Sigmoid colon (tissue), 7 donors: ENCODE data around the gene GTF3C1. TPM values are rescaled to one million over a fixed set of nuclear protein-coding genes. Genes with fewer than 3 reads are reported as not detected.

Experiments
- DNase-seq: peaks from one replicate; pipeline ENCODE4 v3.0.0-alpha.2; 2019
- H3K27ac ChIP-seq, 4 donors: fragments of 200-600 bp; sonication (generic); one replicate each; pipeline ENCODE4 v1.5.1; 2016 to 2019; ENCODE audit warnings: mild to moderate bottlenecking in 1 of 4
- H3K27me3 ChIP-seq, 3 donors: fragments of 200-600 bp; sonication (generic); one replicate each; pipeline ENCODE4 v1.5.1; 2019; ENCODE audit warnings: mild to moderate bottlenecking in 1 of 3
- H3K36me3 ChIP-seq, 4 donors: fragments of 200-600 bp; sonication (generic); one replicate each; pipeline ENCODE4 v1.5.1; 2016 to 2019
- H3K4me1 ChIP-seq, 4 donors: fragments of 200-600 bp; sonication (generic); one replicate each; pipeline ENCODE4 v1.5.1; 2017 to 2019
- H3K4me3 ChIP-seq, 4 donors: fragments of 200-600 bp; sonication (generic); one replicate each; pipeline ENCODE4 v1.5.1; 2017 to 2019; ENCODE audit warnings: mild to moderate bottlenecking in 2 of 4, moderate library complexity in 1 of 4
- H3K9me3 ChIP-seq, 4 donors: fragments of 200-600 bp in 3 of 4; sonication (generic) in 3 of 4; one replicate each; pipeline versions ENCODE4 v1.5.1 to v1.6.1; 2013 to 2019
- EP300 ChIP-seq, 4 donors: sonication (generic); formaldehyde crosslinking; IDR thresholded peaks; one replicate each; pipeline ENCODE4 v1.6.1; 2017; ENCODE audit warnings: antibody characterized with exemption in 4 of 4
- POLR2A ChIP-seq, 2 donors: fragments of 450-650 bp; IDR thresholded peaks; one replicate each; pipeline ENCODE4 v1.6.1; 2016; ENCODE audit warnings: antibody characterized with exemption in 2 of 2, mild to moderate bottlenecking in 2 of 2, moderate library complexity in 2 of 2
- POLR2AphosphoS5 ChIP-seq, 4 donors: sonication (generic); formaldehyde crosslinking; IDR thresholded peaks; one replicate each; pipeline ENCODE4 v1.6.1; 2017; ENCODE audit warnings: antibody characterized with exemption in 4 of 4
- WGBS, 2 donors: extraction: QIAGEN DNeasy Blood & Tissue Kit; methylation state at CpG; one replicate each; pipeline ENCODE4 v1.1.7; 2013; 5-methylcytosine and 5-hydroxymethylcytosine counted together
- intact Hi-C: fragments of 100-400 bp; cut with DNase I; formaldehyde crosslinking; loops from one replicate; pipeline ENCODE4 v1.15.1; 2023
- polyA plus RNA-seq, 3 donors: library from polyadenylated mRNA; stranded (reverse); fragments of 200-250 nt; gene quantifications; one replicate each; pipeline ENCODE4 v1.2.3, GENCODE V29; 2013
- total RNA-seq, 4 donors: library from RNA; depleted of rRNA; stranded (reverse); fragments of >200 nt; gene quantifications; one replicate each; pipeline ENCODE4 v1.1.0, GENCODE V29; 2016
- TF ChIP-seq, protein P1 (sequence below), 4 experiments: fragments of 450-650 bp in 3 of 4; fragments of 200-600 bp in 1 of 4; IDR thresholded peaks; one replicate each; pipeline ENCODE4 v1.5.1; 2016 to 2019; ENCODE audit warnings: antibody characterized with exemption in 4 of 4, mild to moderate bottlenecking in 3 of 4, moderate library complexity in 2 of 4
- donor health status: healthy with polysubstance abuse.
- donor health status: Bipolar disorder and iron deficiency.
- donor health status: healthy.

Gene GTF3C1
- total and polyA plus RNA-seq, 7 donors, result 9.0 to 74.2 (median 37.5) TPM

DNA sequence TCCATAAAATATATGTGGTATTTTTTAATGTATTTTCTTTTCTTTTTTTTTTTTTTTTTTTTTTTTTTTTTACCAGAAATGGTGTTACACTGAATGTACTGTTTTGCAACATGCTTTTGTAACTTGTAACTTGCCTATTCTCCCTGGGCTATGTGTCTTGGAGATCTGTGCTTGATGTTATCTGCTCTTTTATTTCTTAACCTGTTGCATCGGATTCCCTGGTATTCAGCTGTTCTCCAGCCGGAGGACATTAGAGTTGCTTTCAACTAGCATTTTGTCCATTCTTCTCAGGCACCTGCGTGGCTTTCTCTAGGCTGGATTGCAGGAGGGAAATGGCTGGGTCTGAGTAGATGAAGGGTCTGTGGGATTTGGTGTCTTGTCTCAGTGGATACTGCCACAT is 47.6 kb upstream of the GTF3C1 start:
- intact Hi-C loops, result no loop called here
- no peaks in the 10 kb centered on the region for H3K4me1 ChIP-seq
- H3K4me3 ChIP-seq, result no peak overlapping the region
- 94 to 95% methylated on average over 3 of the region's 3 CpGs for WGBS, 2 donors
- H3K9me3 ChIP-seq, result no peaks in the 10 kb centered on the region
- peaks cover 0 to 3% (median 0%) of the 10 kb centered on the region in 4 donors for H3K36me3 ChIP-seq
- DNase-seq, result no peak
- no peaks in the 10 kb centered on the region for H3K27me3 ChIP-seq
- H3K27ac ChIP-seq, result no peak overlapping the region
- TF ChIP-seq, protein P1, sequence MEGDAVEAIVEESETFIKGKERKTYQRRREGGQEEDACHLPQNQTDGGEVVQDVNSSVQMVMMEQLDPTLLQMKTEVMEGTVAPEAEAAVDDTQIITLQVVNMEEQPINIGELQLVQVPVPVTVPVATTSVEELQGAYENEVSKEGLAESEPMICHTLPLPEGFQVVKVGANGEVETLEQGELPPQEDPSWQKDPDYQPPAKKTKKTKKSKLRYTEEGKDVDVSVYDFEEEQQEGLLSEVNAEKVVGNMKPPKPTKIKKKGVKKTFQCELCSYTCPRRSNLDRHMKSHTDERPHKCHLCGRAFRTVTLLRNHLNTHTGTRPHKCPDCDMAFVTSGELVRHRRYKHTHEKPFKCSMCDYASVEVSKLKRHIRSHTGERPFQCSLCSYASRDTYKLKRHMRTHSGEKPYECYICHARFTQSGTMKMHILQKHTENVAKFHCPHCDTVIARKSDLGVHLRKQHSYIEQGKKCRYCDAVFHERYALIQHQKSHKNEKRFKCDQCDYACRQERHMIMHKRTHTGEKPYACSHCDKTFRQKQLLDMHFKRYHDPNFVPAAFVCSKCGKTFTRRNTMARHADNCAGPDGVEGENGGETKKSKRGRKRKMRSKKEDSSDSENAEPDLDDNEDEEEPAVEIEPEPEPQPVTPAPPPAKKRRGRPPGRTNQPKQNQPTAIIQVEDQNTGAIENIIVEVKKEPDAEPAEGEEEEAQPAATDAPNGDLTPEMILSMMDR (IDR thresholded peaks at IDR 0.05), result no peak
- no peak for TF ChIP-seq EP300 (IDR thresholded peaks at IDR 0.05)
- no peak for TF ChIP-seq POLR2AphosphoS5 (IDR thresholded peaks at IDR 0.05)
- TF ChIP-seq POLR2A (IDR thresholded peaks at IDR 0.05), result no peak

DNA sequence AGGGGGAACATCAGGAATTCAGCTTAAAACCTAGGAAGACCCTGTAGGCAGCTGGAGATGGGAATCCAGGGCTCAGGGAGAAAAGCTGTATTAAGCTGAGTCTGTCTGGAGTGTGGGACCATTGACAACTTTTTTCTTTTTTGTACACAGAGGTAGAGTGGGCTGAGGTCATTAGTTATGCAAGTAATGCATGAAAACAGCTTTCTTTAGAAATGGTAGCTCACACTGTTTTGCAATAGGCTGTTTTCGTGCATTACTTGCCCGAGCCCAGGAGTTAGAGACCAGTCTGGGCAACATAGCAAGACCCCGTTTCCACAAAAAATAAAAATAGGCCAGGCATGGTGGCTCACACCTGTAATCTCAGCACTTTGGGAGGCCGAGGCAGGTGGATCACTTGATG is 46.7 kb upstream of the GTF3C1 start:
- DNase-seq, result no peak
- WGBS, 2 donors, result 93 to 95% methylated on average over 4 of the region's 4 CpGs
- H3K36me3 ChIP-seq, result peaks cover 0 to 3% (median 0%) of the 10 kb centered on the region in 4 donors
- H3K4me3 ChIP-seq, result no peak overlapping the region
- H3K9me3 ChIP-seq, result no peaks in the 10 kb centered on the region
- H3K27ac ChIP-seq, result no peak overlapping the region
- no peaks in the 10 kb centered on the region for H3K27me3 ChIP-seq
- TF ChIP-seq, protein P1 (IDR thresholded peaks at IDR 0.05), result no peak
- TF ChIP-seq EP300 (IDR thresholded peaks at IDR 0.05), result no peak
- TF ChIP-seq POLR2A (IDR thresholded peaks at IDR 0.05), result no peak
- TF ChIP-seq POLR2AphosphoS5 (IDR thresholded peaks at IDR 0.05), result no peak
- no peaks in the 10 kb centered on the region for H3K4me1 ChIP-seq
- intact Hi-C loops, result no loop called here

DNA sequence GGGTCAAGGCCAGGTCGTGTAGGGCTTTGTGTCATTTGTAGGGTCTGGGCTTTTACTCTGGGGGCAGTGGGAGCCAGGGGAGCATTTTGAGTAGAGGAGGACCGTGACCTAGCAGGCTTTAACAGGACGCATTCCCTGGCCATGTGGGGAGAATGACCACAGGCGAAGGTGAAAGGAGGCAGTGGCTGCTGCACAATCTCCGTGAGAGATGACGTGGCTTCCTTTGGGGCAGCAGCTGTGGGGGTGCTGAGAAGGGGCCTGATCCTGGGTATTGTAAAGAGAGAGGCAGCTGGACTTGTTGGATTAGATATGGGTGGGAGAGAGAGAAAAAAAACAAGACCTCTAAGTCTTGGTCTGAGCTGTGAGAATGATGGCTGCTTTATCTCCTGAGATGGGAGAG is 46.3 kb upstream of the GTF3C1 start:
- no peak for DNase-seq
- Histone ChIP-seq H3K4me3 (no peak overlapping the region), H3K27me3 (no peaks in the 10 kb centered on the region), H3K36me3 (peaks cover 0 to 3% (median 0%) of the 10 kb centered on the region in 4 donors), H3K27ac (no peak overlapping the region), H3K4me1 (no peaks in the 10 kb centered on the region), H3K9me3 (no peaks in the 10 kb centered on the region)
- intact Hi-C loops, result no loop called here
- TF ChIP-seq POLR2AphosphoS5 (IDR thresholded peaks at IDR 0.05) (no peak), POLR2A (IDR thresholded peaks at IDR 0.05) (no peak), EP300 (IDR thresholded peaks at IDR 0.05) (no peak)
- TF ChIP-seq, protein P1 (IDR thresholded peaks at IDR 0.05), result no peak
- WGBS, 2 donors, result 85 to 88% methylated on average over 6 of the region's 6 CpGs

DNA sequence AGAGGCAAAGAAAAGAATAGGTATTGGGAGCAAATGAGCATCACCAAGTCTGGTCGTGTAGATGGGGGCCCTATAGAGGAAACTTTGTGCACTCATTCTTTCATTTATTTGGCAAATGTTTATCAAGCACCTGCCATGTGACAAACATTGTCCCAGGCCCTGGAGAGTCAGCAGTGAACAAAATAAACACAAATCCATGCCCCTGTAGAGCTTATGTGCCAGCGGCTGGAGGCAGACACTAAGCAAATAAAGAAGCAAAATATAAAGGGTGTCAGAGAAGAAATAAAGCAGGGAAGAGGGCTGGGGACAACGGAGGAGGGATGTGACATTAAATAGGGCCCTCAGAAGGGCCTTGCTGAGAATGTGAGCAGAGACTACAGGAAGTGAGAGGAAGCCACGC is 45.8 kb upstream of the GTF3C1 start:
- Histone ChIP-seq H3K27ac (no peak overlapping the region), H3K4me1 (no peaks in the 10 kb centered on the region), H3K36me3 (peaks cover 0 to 3% (median 0%) of the 10 kb centered on the region in 4 donors), H3K9me3 (no peaks in the 10 kb centered on the region), H3K27me3 (no peaks in the 10 kb centered on the region), H3K4me3 (no peak overlapping the region)
- 53 to 68% methylated on average over 4 of the region's 4 CpGs for WGBS, 2 donors
- intact Hi-C loops, result no loop called here
- no peak for DNase-seq
- TF ChIP-seq, protein P1 (IDR thresholded peaks at IDR 0.05), result no peak
- TF ChIP-seq POLR2AphosphoS5 (IDR thresholded peaks at IDR 0.05), result no peak
- no peak for TF ChIP-seq POLR2A (IDR thresholded peaks at IDR 0.05)
- no peak for TF ChIP-seq EP300 (IDR thresholded peaks at IDR 0.05)

DNA sequence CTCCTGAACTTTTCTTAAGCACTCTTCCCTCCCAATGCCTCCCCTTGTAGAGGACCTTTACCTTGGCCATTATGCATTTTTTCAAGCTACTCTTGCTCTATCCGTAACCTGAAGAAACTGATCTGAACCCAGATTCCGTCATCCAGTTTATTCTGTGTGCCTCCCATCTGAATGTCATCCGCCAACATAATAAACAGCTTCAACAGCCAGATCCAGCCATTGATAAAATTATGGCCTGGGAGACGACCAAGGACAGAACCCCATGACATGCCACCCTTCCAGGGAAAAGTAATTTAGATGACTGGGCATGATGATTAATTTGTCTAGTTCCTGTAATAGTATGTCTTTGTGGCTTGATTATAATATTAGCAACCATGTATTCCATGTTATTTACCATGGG is 42.1 kb upstream of the GTF3C1 start:
- Histone ChIP-seq H3K27me3 (no peaks in the 10 kb centered on the region), H3K4me1 (no peaks in the 10 kb centered on the region), H3K27ac (no peak overlapping the region), H3K4me3 (no peak overlapping the region), H3K36me3 (no peaks in the 10 kb centered on the region), H3K9me3 (peaks cover 0 to 6% (median 0%) of the 10 kb centered on the region in 4 donors)
- no peak for DNase-seq
- intact Hi-C loops, result no loop called here
- WGBS, 2 donors, result 95 to 97% methylated on average over 4 of the region's 4 CpGs
- TF ChIP-seq EP300 (IDR thresholded peaks at IDR 0.05), result no peak
- no peak for TF ChIP-seq POLR2AphosphoS5 (IDR thresholded peaks at IDR 0.05)
- no peak for TF ChIP-seq POLR2A (IDR thresholded peaks at IDR 0.05)
- TF ChIP-seq, protein P1 (IDR thresholded peaks at IDR 0.05), result no peak
